HG03139 (cell line): ENCODE data around the gene FGF22.
"Not testable (repeated sequence)": the region's sequence is repeated elsewhere in the genome, so short reads cannot be mapped to it uniquely, and the experiment has no call there.

Source experiments
- ATAC-seq: cut with Tn5 transposase; IDR thresholded peaks from one replicate; pipeline ENCODE4 v1.9.1; 2021; ENCODE audit not compliant: unreplicated experiment

Gene FGF22

GRCh38 chr19:639253-640160 is at the start of gene FGF22:
Gene FGF22 (plus strand): TSS chr19:639879. CDS start chr19:639926, 47 bp downstream.
- ATAC-seq: no peak

GRCh38 chr19:590396-590745 is 49.3 kb upstream of the FGF22 start:
- ATAC-seq: no peak

GRCh38 chr19:590750-591098 is 49.0 kb upstream of the FGF22 start:
- no peak for ATAC-seq

- no peak for ATAC-seq
Measured at GRCh38 chr19:591099-591958, 48.4 kb upstream of the FGF22 start.

- ATAC-seq: no peak
Measured at GRCh38 chr19:592101-592500, 47.6 kb upstream of the FGF22 start.

GRCh38 chr19:593055-593454 is 46.6 kb upstream of the FGF22 start:
- no peak for ATAC-seq

- ATAC-seq: no peak
Measured at GRCh38 chr19:593505-593904, 46.2 kb upstream of the FGF22 start.

GRCh38 chr19:594265-594870 is 45.3 kb upstream of the FGF22 start:
- ATAC-seq: no peak

- ATAC-seq: no peak
Measured at GRCh38 chr19:595326-596262, 44.1 kb upstream of the FGF22 start.

- no peak for ATAC-seq
Measured at GRCh38 chr19:596263-596655, 43.4 kb upstream of the FGF22 start.

- ATAC-seq: no peak
Measured at GRCh38 chr19:597406-598315, 42.0 kb upstream of the FGF22 start.

- ATAC-seq: no peak
Measured at GRCh38 chr19:601310-601709, 38.4 kb upstream of the FGF22 start.

GRCh38 chr19:601790-602189 is 37.9 kb upstream of the FGF22 start:
- ATAC-seq: no peak

GRCh38 chr19:602391-603301 is 37.0 kb upstream of the FGF22 start:
- ATAC-seq: no peak

- ATAC-seq: not testable (repeated sequence)
Measured at GRCh38 chr19:603302-603639, 36.4 kb upstream of the FGF22 start.

GRCh38 chr19:603779-604178 is 35.9 kb upstream of the FGF22 start:
- not testable (repeated sequence) for ATAC-seq

GRCh38 chr19:604355-604754 is 35.3 kb upstream of the FGF22 start:
- ATAC-seq: no peak
